ENCODE measurements around the gene PRCC. TPM values are rescaled to one million over a fixed set of nuclear protein-coding genes. Genes with fewer than 3 reads are reported as not detected.

The PRCC gene
- total RNA-seq, 6 experiments from 2014 or later: 67.0 to 79.3 (median 71.5) TPM

- peaks cover 55% of the 10 kb centered on the region for H3K36me3 Mint-ChIP-seq (ENCODE audit: low read depth)
- no peak for DNase-seq
- TF ChIP-seq CTCF (IDR thresholded peaks at IDR 0.05): no peak
- H3K27me3 Mint-ChIP-seq (ENCODE audit: insufficient read depth): peaks cover 7% of the 10 kb centered on the region
- peak overlapping the region; percentile 99 for H3K4me3 Mint-ChIP-seq
- peak overlapping the region; percentile 92 for H3K27ac Mint-ChIP-seq
- no peaks in the 10 kb centered on the region for H3K9me3 Mint-ChIP-seq
- H3K4me1 Mint-ChIP-seq (ENCODE audit: low read depth): peaks cover 41% of the 10 kb centered on the region
These were observed 25.3 kb upstream of the PRCC start for GRCh38 chr1:156742017-156742416.

GRCh38 chr1:156742801-156743200, 24.5 kb upstream of the PRCC start:
- Mint-ChIP-seq H3K27me3 (ENCODE audit: insufficient read depth) (peaks cover 7% of the 10 kb centered on the region), H3K4me1 (ENCODE audit: low read depth) (peaks cover 48% of the 10 kb centered on the region), H3K9me3 (no peaks in the 10 kb centered on the region), H3K27ac (peak overlapping the region; percentile 92), H3K36me3 (ENCODE audit: low read depth) (peaks cover 51% of the 10 kb centered on the region), H3K4me3 (no peak overlapping the region)
- TF ChIP-seq CTCF (IDR thresholded peaks at IDR 0.05): no peak
- no peak for DNase-seq

GRCh38 chr1:156743367-156744302, 23.7 kb upstream of the PRCC start:
- no peak for TF ChIP-seq CTCF (IDR thresholded peaks at IDR 0.05)
- peaks cover 56% of the 10 kb centered on the region for H3K4me1 Mint-ChIP-seq (ENCODE audit: low read depth)
- H3K4me3 Mint-ChIP-seq: no peak overlapping the region
- peaks cover 6% of the 10 kb centered on the region for H3K27me3 Mint-ChIP-seq (ENCODE audit: insufficient read depth)
- H3K9me3 Mint-ChIP-seq: no peaks in the 10 kb centered on the region
- H3K27ac Mint-ChIP-seq: peak overlapping the region; percentile 67
- DNase-seq: no peak
- peaks cover 43% of the 10 kb centered on the region for H3K36me3 Mint-ChIP-seq (ENCODE audit: low read depth)

- DNase-seq: no peak
- Mint-ChIP-seq H3K9me3 (no peaks in the 10 kb centered on the region), H3K27me3 (ENCODE audit: insufficient read depth) (peaks cover 3% of the 10 kb centered on the region; the same call in 1 of the 2 replicates), H3K36me3 (ENCODE audit: low read depth) (peaks cover 38% of the 10 kb centered on the region), H3K4me3 (no peak overlapping the region), H3K4me1 (ENCODE audit: low read depth) (peaks cover 56% of the 10 kb centered on the region), H3K27ac (peak overlapping the region; percentile 98)
- no peak for TF ChIP-seq CTCF (IDR thresholded peaks at IDR 0.05)
These were observed 23.0 kb upstream of the PRCC start for GRCh38 chr1:156744344-156744743.

GRCh38 chr1:156744786-156745419, 22.4 kb upstream of the PRCC start:
- H3K4me3 Mint-ChIP-seq: no peak overlapping the region

More at GRCh38 chr1:156744786-156745419, 22.4 kb upstream of the PRCC start:
- peaks cover 3% of the 10 kb centered on the region; the same call in 1 of the 2 replicates for H3K27me3 Mint-ChIP-seq (ENCODE audit: insufficient read depth)
- peaks cover 62% of the 10 kb centered on the region for H3K4me1 Mint-ChIP-seq (ENCODE audit: low read depth)
- peaks cover 43% of the 10 kb centered on the region for H3K36me3 Mint-ChIP-seq (ENCODE audit: low read depth)
- no peak for TF ChIP-seq CTCF (IDR thresholded peaks at IDR 0.05)
- peak overlapping the region; percentile 98 for H3K27ac Mint-ChIP-seq
- DNase-seq: no peak
- no peaks in the 10 kb centered on the region for H3K9me3 Mint-ChIP-seq

Data from HFFc6 (cell line).